Right forelimb (tissue), 1 donor: ENCODE measurements around the gene TFCP2.
"Not testable (repeated sequence)": the region's sequence is repeated elsewhere in the genome, so short reads cannot be mapped to it uniquely, and the experiment has no call there.

Experiments used
- DNase-seq: peaks from one replicate; pipeline ENCODE4 v3.0.0-alpha.2; 2018

Gene TFCP2

DNA sequence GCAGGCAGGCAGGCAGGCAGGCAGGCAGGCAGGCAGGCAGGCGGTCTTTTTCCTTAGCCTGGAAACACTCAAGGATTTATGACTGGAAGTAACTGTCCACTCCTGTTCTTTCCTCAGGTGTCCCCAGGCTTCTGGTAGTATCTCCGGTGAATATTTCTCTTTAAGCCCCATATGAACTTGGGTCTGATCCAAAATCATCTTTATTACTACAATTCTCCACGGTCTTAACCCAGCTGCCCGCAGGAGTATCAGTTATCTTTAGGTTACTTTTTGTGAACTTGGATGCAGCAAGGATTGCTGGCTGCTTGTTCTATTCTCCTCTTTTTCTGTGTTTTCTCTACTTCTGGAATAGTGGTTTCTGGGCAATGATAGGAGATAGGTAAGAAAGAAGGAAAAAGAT, 92.8 kb downstream of the TFCP2 start:
- DNase-seq, result no peak

DNA sequence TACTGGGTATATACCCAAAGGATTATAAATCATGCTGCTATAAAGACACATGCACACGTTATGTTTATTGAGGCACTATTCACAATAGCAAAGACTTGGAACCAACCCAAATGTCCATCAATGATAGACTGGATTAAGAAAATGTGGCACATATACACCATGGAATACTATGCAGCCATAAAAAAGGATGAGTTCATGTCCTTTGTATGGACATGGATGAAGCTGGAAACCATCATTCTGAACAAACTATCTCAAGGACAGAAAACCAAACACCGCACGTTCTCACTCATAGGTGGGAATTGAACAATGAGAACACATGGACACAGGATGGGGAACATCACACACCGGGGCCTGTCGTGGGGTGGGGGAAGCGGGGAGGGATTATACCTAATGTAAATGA, 94.1 kb downstream of the TFCP2 start:
- not testable (repeated sequence) for DNase-seq

DNA sequence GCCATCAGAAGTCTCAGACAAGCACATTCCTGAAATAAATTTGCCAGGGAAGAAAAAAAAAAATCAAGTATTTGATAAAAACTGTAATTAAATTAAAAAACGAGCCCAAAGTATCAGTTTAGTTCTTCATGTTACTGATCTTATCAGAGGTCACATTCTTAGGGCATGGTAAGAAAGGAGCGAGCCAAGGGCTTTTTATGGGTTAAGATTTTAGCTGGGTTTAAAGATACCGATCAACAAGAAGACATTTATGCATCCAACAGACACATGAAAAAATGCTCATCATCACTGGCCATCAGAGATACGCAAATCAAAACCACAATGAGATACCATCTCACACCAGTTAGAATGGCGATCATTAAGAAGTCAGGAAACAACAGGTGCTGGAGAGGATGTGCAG, 94.6 kb downstream of the TFCP2 start:
- not testable (repeated sequence) for DNase-seq

DNA sequence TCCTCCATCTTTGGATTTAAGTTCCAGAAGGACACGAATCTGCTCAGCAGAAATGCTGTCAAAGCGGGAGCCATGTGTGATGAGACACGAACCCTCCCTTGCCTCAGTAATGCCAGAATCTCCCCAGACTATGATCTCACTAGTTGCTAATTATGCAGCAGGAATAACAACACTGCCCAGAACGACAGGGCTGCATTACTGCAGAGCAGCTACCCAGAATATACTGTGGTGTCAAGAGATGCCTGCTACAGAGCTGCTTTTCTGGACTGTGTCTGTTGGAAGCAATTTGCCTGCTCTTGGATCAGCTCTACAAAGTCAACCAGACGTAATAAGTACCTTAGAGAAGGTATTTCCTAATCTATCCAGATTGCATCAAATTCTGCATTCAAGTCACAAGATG, 95.0 kb downstream of the TFCP2 start:
- DNase-seq, result no peak

DNA sequence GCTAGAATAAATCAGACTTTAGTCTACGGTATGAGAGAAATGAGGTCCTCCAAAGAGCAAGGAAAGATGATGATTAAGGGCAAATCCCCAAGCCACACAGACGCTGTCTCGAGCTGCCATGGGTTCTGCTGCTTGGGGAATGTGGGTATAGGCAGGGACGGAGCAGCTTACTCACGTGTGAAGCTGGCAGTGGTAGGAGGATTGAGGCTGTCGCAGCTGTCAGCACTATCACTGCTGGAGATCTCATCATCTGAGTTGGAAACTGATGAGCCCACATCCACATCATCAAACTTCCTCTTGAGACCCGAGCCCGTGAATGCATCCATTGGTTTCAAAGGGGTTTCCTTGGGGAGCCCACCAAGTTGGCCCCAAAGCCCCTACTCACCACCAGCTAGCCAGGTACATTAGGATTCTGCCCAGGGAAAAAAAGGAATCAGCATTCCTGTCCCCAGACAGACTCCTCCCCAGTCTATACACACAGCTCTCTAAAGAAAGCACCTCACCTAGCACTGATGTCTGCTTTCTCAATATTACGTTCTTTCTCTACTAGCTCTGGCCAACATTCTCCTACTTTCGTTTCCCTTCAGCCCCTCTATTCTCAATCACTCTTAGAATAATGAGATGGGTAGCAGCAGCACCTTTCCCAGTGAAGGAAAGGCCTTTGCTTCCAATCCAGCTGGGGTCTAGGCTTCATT, 96.6 kb downstream of the TFCP2 start:
- DNase-seq, result no peak

DNA sequence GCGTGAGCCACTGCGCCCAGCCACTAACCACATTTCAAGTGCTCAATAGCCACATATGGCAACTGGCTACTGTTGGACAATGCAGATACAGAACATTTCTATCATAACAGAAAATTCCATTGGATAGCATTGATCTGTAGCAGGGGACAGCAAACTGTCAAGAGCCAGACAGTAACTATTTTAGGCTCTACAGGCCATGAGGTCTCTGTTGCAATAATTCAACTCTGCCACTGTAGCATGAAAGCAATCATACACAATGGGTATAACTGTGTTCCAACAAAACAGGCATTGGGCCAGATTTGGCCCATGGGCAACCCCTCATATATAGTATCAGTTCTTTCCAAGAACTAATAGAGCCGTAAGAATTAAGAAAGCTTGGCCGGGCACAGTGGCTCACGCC, 97.5 kb downstream of the TFCP2 start:
- DNase-seq, result no peak

DNA sequence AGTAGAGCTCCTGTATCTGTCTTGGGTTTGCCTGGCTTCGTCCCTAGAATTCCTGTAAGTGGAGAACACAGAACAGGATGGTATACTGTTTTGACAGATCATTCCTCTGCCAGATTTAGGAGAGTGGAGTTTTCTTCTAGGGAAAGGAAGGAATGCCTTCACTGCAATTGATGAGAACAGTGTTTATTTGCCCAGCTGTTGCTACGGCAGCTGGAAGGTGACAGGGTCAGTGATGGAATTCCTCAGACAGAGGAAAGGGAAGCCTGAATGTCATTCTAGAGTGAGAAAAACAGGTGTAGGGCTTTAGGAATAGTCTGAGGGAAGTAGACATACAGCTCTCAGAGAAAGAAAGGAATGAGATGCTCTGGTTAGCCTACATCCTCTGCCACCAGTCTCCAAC, 101.3 kb downstream of the TFCP2 start:
- no peak for DNase-seq

DNA sequence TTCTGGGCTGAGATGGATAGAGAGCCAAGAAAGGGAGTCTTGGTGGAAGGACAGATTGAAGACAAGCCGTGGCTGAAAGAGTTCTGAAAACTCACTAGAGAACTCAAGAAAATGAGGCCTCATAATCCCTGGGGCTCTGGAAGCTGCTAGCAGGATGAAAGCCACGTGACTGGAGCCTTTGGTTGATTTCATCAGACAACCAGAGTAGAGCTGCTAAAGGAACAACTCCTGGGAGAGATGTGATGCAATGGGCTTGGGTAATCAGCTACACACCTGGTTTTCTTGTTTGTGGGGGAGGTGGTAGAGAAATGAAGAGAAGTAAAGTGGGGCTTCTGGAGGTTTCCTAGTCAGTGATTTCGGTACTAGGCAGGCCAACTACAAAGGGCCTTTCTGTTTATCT, 102.9 kb downstream of the TFCP2 start:
- DNase-seq, result no peak

DNA sequence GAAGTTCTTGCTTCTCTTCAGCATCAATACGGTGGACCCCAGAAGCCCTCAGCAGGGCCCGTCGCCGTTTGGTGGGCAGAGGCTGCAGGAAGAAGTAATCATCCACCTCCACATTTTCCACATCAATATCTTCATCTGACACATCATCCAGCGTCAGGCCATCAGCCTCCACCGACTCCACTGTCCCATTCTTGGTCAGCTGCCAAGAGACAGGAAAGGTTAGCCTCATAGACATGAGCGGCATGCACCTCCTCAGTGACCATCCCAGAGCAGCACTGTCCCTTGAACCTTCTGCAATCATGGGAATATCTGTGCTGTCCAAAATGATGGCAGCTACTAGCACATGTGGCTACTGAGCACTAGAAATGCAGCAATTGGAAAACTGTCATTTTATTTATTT, 105.2 kb downstream of the TFCP2 start:
- DNase-seq, result no peak

DNA sequence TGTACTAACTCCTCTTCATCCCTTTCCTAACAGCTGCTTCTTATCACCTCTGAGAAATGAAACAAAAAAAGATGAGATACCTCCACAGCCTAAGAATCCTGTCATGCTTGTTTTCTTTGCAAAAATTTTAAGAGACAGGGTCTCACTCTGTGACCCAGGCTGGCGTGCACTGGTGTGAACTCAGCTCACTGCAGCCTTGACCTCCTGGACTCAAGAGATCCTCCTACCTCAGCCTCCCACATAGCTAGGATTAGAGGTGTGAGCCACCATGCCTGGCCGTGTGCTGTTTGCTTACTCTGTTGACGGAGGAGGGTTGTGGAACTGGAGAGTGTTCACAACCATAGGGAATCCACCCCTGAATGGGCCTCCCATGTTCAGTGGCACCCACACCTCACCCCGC, 105.7 kb downstream of the TFCP2 start:
- no peak for DNase-seq

DNA sequence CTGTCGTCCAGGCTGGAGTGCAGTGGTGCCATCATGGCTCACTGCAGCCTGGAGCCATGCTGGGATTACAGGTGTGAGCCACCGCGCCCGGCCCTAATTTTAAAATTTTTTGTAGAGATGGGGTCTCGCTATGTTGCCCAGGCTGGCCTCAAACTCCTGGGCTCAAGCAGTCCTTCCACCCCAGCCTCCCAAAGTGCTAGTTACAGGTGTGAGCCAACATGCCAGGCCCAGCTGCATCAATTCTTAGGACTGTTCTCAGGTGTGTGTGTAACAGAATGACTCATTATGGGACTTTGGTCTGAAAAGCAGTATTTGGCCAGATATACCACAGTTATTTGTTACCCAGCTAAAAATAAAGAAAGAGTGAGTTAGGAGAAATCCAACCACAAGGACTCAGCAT, 107.4 kb downstream of the TFCP2 start:
- no peak for DNase-seq

DNA sequence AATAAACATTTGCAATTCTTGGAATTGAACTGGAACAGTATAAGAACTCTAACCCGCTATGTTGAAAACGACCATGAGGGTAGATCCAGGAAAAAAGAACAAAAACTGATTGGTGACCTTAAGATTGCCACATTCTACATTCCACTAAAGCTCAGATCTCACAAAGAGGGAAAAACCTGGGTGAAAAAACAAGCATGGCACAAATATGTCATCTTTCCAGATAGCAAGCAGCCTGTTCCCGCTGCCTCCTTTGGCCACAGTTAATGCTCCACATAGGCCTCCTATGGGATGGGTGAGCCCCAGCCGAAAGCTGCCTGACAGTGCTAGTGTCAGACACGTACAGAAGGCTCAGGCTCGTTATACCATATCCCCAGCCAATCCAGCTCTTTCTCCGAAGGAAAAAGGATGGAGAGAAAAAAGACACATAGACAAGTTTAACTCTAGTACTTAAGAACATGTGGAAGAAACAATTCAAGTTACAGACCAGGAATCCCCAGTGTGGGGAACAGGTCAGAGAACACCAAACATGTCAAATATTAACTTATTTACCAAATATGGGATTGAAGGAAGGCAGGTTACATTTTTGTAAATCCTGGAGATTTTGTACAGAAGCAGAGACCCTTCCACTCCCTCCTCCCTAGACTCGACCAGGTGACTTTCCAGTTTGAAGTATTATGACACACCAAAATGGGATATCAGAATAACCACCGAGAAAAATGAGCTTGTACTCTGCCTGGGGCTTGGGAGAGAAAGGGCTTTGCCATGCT, 110.1 kb downstream of the TFCP2 start:
- no peak for DNase-seq

DNA sequence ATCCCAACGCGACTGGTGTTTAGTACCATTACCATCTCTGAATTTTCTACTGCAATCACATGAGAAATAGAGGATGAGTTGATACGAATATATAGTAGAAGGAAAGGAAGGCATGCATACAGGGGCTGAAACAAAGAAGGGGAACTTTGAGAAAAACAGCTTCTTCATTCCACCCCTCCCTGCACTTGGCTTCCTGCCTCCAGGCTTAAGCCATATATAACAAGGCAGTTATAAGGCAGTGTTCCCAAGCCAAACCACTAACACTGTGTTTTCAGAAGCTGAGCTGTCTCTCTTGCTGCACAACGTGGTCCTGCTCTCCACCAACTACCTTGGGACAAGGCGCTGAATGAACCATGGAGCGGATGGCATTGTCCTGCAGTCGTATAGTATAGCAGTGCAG, 113.8 kb downstream of the TFCP2 start:
- no peak for DNase-seq

DNA sequence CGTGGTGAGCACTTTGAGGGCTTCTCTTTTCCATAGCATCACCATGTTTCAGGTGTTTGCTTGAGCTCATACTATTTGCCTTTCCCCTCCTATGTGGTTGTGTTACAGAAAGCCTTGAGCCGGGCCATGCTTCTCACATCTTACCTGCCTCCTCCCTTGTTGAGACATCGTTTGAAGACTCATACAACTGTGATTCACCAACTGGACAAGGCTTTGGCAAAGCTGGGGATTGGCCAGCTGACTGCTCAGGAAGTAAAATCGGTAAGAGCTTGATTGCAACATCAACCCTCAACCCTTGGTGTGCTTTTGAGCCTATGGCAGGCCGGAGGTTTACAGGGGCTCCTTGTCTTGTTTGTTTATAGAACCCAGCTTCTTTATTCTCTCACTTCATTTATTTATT, 116.7 kb downstream of the TFCP2 start:
- no peak for DNase-seq

DNA sequence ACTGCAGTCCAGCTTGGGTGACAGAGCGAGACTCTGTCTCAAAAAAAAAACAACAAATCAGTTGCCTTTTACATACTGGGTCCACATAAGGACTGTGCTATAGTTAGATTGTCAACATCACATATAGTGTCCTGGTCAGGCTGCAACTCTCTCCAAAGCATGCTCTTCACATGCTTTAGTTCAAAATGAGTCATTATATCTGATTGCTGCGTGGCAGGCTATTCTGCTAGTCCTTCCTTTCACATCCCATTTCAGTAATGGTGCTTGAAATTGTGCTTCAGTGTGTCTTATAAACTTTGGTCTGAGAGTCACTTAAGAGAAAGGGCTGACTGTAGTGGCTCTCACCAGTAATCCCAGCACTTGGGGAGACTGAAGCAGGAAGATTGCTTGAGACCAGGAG, 117.9 kb downstream of the TFCP2 start:
- DNase-seq, result no peak

DNA sequence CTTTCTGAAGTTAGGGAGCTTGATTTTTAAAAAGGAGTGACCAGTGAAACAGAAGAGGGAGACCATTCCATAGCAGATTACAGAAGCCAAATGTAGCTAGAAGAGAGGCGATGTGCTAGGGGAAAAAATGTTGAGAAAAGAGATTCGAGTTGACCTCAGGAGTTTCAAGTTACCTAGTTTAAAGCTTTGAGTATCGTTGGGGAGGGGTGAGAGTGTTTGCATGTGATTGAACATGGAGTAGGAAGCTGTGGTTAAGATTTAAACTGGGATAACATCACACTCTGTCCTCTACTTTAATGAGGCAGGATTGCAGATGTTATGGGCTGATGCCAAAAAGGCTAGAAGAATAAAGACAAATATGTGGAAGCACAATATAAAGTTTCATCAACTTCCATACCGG, 121.1 kb downstream of the TFCP2 start:
- no peak for DNase-seq

DNA sequence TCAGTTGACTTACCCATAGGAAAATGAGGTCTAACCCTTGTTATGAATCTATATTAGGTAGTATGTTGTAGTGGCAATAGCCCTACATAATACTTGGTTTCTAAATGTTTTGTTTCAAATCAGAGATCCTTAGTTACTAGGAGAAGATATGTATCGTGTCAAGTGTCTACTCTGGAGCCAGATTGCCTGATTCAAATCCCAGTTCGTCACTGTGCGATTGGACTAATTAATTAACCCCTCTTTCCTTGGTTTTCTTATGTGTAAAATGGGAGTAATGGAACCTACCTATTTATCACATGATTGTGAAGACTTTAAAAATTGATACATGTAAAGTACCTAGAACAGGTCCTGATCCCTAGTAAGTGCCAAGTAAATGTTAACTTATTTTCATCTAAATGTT, 123.4 kb downstream of the TFCP2 start:
- no peak for DNase-seq

DNA sequence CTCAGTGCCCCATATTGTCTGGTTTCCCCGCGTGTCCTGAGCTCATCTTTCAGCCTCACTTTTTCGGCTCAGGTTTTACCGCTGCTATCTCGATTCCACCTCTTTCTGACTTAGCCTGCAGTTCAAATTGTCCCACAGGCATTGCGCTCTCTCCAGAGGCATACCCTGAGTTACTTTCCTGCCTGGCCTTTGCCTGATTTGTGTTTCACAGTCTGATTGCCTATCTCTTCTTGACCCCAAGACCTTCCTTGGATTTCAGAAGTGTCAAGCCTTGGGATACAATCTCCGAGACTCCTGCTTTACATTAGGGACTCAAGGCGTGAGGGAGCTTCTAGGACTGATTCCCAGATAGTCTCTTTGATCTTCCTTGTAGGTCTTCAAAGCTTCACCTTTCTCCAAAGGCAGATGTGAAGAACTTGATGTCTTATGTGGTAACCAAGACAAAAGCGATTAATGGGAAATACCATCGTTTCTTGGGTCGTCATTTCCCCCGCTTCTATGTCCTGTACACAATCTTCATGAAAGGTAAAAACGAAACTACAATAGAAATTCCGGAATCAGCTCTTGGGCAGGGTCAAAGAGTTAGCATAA, 124.2 kb downstream of the TFCP2 start:
- DNase-seq, result no peak

DNA sequence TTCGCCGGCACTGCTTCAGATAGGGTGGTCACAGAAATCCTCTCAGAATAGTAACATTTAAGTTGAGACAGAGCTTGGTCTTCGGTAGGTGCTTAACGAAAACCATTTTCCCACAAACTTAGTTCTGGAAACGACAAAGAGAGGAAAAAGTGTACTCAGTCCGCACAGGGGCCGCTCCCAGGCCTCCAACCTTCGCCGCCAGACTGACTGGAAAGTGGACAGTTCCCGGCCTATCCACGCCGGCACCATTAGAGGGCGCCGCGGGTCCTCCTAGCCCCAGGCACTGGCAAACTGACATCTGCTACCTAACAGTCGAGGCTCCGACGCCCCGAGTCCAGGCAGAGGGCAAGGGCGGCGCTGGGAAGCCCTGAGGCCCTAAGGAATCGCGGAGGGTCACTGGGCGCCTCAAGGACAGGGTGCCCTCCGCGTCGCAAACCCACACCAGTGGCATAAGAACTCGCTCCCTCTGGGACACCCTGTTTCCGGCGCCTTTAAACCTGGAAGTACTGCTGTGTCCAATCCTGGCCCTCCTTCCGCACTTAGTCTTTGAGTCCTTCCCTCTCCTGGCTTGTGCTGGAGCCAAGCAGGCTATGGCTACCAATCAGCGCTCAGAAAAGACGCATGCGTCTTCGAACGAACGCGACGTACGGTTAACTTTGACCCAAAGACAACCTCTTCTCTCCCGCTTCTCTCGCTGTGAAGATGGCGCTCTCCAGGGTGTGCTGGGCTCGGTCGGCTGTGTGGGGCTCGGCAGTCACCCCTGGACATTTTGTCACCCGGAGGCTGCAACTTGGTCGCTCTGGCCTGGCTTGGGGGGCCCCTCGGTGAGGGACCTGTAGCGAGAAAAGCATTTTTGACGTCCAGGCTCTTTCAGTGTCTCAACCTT, 125.0 kb downstream of the TFCP2 start, which contains the start of gene LETMD1:
TSS of gene LETMD1 (plus strand) at position 673 of the 886 bp plus-strand sequence. CDS start at position 703, 30 bp downstream.
- peak; percentile 96 for DNase-seq
